GM21515 (cell line): ENCODE measurements around the gene NPFF.

Experiments
- ATAC-seq: cut with Tn5 transposase; IDR thresholded peaks from one replicate; pipeline ENCODE4 v1.9.1; 2021; ENCODE audit not compliant: unreplicated experiment

The NPFF gene

GRCh38 chr12:53514628-53515290 lies 7.5 kb upstream of the NPFF start:
- no peak for ATAC-seq

GRCh38 chr12:53513712-53514410 lies 6.6 kb upstream of the NPFF start:
- ATAC-seq = no peak

GRCh38 chr12:53510181-53510812 lies 3.0 kb upstream of the NPFF start:
- no peak for ATAC-seq

GRCh38 chr12:53508534-53509170 lies 1.4 kb upstream of the NPFF start:
- peak; percentile 80 for ATAC-seq

GRCh38 chr12:53507603-53507885 lies 260 bp upstream of the NPFF start:
- ATAC-seq = no peak

- ATAC-seq = no peak
Measured at GRCh38 chr12:53506450-53506785, 866 bp downstream of the NPFF start.

- no peak for ATAC-seq
Measured at GRCh38 chr12:53505555-53506449, 1.5 kb downstream of the NPFF start.

- ATAC-seq = no peak
Measured at GRCh38 chr12:53505086-53505485, 2.2 kb downstream of the NPFF start.

GRCh38 chr12:53504004-53504920 lies 3.0 kb downstream of the NPFF start:
- no peak for ATAC-seq

- no peak for ATAC-seq
Measured at GRCh38 chr12:53502983-53503728, 4.1 kb downstream of the NPFF start.

GRCh38 chr12:53502331-53502730 lies 5.0 kb downstream of the NPFF start:
- ATAC-seq = no peak

- ATAC-seq = no peak
Measured at GRCh38 chr12:53501615-53502181, 5.6 kb downstream of the NPFF start.

- ATAC-seq = peak; percentile 69
Measured at GRCh38 chr12:53500776-53501614, 6.3 kb downstream of the NPFF start, which contains the start of gene TARBP2. Gene TARBP2 (plus strand): TSS chr12:53501283. CDS start chr12:53501409, 126 bp downstream.

- peak; percentile 52 for ATAC-seq
Measured at GRCh38 chr12:53500142-53500775, 7.0 kb downstream of the NPFF start.

GRCh38 chr12:53499266-53500141 lies 7.8 kb downstream of the NPFF start, which contains the start of gene MAP3K12:
Gene MAP3K12 (minus strand): TSS chr12:53499458. CDS start chr12:53487391, 12,067 bp downstream.
- ATAC-seq = no peak

GRCh38 chr12:53498235-53498630 lies 9.1 kb downstream of the NPFF start:
- no peak for ATAC-seq
